Retinal pigment epithelial cell (primary cell): ENCODE measurements around the gene HPN.

ENCODE experiments used
- DNase-seq: peaks from one replicate; pipeline ENCODE4 v3.0.0-alpha.2; 2010; ENCODE audit warnings: low read depth
- H3K4me3 ChIP-seq: 2 replicates; pipeline ENCODE4 v1.5.1; 2011; ENCODE audit warnings: mild to moderate bottlenecking, low read length, control low read depth, moderate library complexity
- CTCF ChIP-seq: conservative IDR thresholded peaks from 2 replicates; pipeline ENCODE4 v1.5.1; 2011; ENCODE audit warnings: low read depth, low read length, control low read depth, inconsistent platforms

HPN gene

GRCh38 chr19:35015954-35016351 lies 25.6 kb upstream of the HPN start:
- no peak for TF ChIP-seq CTCF
- DNase-seq = no peak
- no peak overlapping the region for H3K4me3 ChIP-seq

DNA sequence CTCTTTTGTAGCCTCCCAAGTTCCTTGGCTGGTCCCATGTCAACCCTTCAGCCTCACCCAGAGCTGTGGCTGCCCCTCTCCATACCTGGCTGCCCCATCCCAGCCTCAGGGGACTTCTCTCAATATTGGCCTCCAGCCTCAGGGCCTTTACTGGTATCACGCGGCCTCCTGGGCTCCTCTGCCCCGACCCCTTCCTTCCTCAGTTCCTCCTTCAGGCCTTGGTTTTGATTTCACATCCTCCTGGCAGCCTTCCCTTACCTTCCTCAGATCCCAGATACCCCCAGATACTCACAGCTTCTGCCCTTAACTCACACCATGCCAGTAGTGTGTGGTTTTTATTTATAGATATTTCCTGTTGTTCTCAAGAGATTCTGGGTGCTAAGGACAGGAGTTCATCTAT lies 24.0 kb upstream of the HPN start:
- TF ChIP-seq CTCF = no peak
- H3K4me3 ChIP-seq = no peak overlapping the region
- no peak for DNase-seq

- no peak for DNase-seq
- TF ChIP-seq CTCF = no peak
- H3K4me3 ChIP-seq = no peak overlapping the region
Measured at GRCh38 chr19:35018379-35018778, 23.1 kb upstream of the HPN start.

- no peak overlapping the region for H3K4me3 ChIP-seq
- no peak for DNase-seq
- TF ChIP-seq CTCF = no peak
Measured at GRCh38 chr19:35019144-35019543, 22.4 kb upstream of the HPN start.

DNA sequence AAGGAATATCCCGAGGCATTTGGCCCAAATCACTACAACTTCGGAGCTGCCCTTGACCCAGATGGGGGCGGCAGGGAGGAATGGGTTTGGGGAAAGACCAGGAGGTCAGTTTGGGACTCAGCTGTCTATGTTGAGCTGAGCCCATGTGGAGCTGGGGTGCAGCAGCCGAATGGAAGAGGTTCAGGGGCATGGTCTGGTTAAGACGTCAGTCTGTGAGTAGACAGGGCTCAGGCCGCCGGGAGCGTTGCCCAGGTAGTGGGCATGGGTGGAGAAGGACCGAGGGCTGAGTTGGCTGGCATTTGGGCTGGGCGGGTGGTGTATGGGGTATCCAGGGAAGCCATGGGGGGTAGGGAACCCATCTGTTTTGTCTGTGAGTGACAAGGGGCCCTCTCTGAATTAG lies 20.5 kb upstream of the HPN start:
- no peak for TF ChIP-seq CTCF
- no peak for DNase-seq
- no peak overlapping the region for H3K4me3 ChIP-seq

GRCh38 chr19:35021596-35021995 lies 19.9 kb upstream of the HPN start:
- TF ChIP-seq CTCF = no peak
- no peak for DNase-seq
- H3K4me3 ChIP-seq = no peak overlapping the region

GRCh38 chr19:35022460-35022859 lies 19.1 kb upstream of the HPN start:
- DNase-seq = no peak
- no peak overlapping the region for H3K4me3 ChIP-seq
- no peak for TF ChIP-seq CTCF
